ENCODE measurements around the gene TDRD10. TPM values are rescaled to one million over a fixed set of nuclear protein-coding genes. Genes with fewer than 3 reads are reported as not detected.
A peak's percentile ranks its signal among the peaks of the same experiment; 100 is the strongest.

The TDRD10 gene
- total and polyA plus RNA-seq, 10 donors, result 2.4 to 14.0 (median 9.0) TPM

- WGBS, 5 donors, result 13 to 31% (median 23%) methylated on average over 4 of the region's 4 CpGs
- intact Hi-C loops (cut with DNase I; ENCODE audit: low total_unique reads), result no loop called here
- Histone ChIP-seq H3K4me3 (no peak overlapping the region), H3K27ac (peak overlapping the region in 7 of 8 donors; percentile 38 to 84 (median 67)), H3K36me3 (peaks cover 0 to 78% (median 5%) of the 10 kb centered on the region in 6 donors), H3K4me1 (peaks cover 5 to 61% (median 25%) of the 10 kb centered on the region in 6 donors), H3K9me3 (no peaks in the 10 kb centered on the region), H3K27me3 (replicated peaks in 1 of 7) (no peaks in the 10 kb centered on the region)
- TF ChIP-seq POLR2A (IDR thresholded peaks at IDR 0.05) (no peak), CTCF (IDR thresholded peaks at IDR 0.05 in 8 of 11, conservative IDR thresholded peaks at IDR 0.05 in 3 of 11) (no peak), POLR2AphosphoS5 (IDR thresholded peaks at IDR 0.05) (peak in 1 of 3 donors; percentile 39)
- peak; percentile 70 for DNase-seq
These were observed 38.5 kb upstream of the TDRD10 start for GRCh38 chr1:154463512-154463990.

GRCh38 chr1:154465621-154466195 lies 36.3 kb upstream of the TDRD10 start:
- no peak for TF ChIP-seq CTCF (IDR thresholded peaks at IDR 0.05 in 8 of 11, conservative IDR thresholded peaks at IDR 0.05 in 3 of 11)
- TF ChIP-seq POLR2A (IDR thresholded peaks at IDR 0.05), result no peak
- no peak for TF ChIP-seq POLR2AphosphoS5 (IDR thresholded peaks at IDR 0.05)
- Histone ChIP-seq H3K36me3 (peaks cover 0 to 71% (median 6%) of the 10 kb centered on the region in 6 donors), H3K4me1 (peaks cover 5 to 61% (median 25%) of the 10 kb centered on the region in 6 donors), H3K9me3 (no peaks in the 10 kb centered on the region), H3K27me3 (replicated peaks in 1 of 7) (no peaks in the 10 kb centered on the region), H3K27ac (peak overlapping the region in 5 of 8 donors; percentile 14 to 84 (median 67)), H3K4me3 (no peak overlapping the region)
- intact Hi-C loops (cut with DNase I; ENCODE audit: low total_unique reads), result no loop called here
- WGBS, 5 donors, result 76 to 82% (median 79%) methylated on average over 8 of the region's 8 CpGs
- peak; percentile 64 for DNase-seq

GRCh38 chr1:154466206-154466605 lies 35.8 kb upstream of the TDRD10 start:
- Histone ChIP-seq H3K27ac (peak overlapping the region in 7 of 8 donors; percentile 12 to 84 (median 44)), H3K9me3 (no peaks in the 10 kb centered on the region), H3K27me3 (replicated peaks in 1 of 7) (no peaks in the 10 kb centered on the region), H3K4me1 (peaks cover 5 to 64% (median 25%) of the 10 kb centered on the region in 6 donors), H3K36me3 (peaks cover 0 to 66% (median 6%) of the 10 kb centered on the region in 6 donors), H3K4me3 (no peak overlapping the region)
- intact Hi-C loops (cut with DNase I; ENCODE audit: low total_unique reads), result no loop called here
- peak; percentile 6 for DNase-seq
- 52 to 60% (median 56%) methylated on average over 3 of the region's 3 CpGs for WGBS, 5 donors
- TF ChIP-seq CTCF (IDR thresholded peaks at IDR 0.05 in 8 of 11, conservative IDR thresholded peaks at IDR 0.05 in 3 of 11) (no peak), POLR2AphosphoS5 (IDR thresholded peaks at IDR 0.05) (no peak), POLR2A (IDR thresholded peaks at IDR 0.05) (no peak)

- Histone ChIP-seq H3K9me3 (no peaks in the 10 kb centered on the region), H3K27me3 (replicated peaks in 1 of 7) (no peaks in the 10 kb centered on the region), H3K4me1 (peaks cover 5 to 61% (median 25%) of the 10 kb centered on the region in 6 donors), H3K36me3 (peaks cover 0 to 59% (median 6%) of the 10 kb centered on the region in 6 donors), H3K27ac (peak overlapping the region in 6 of 8 donors; percentile 12 to 84 (median 56)), H3K4me3 (no peak overlapping the region)
- TF ChIP-seq CTCF (IDR thresholded peaks at IDR 0.05 in 8 of 11, conservative IDR thresholded peaks at IDR 0.05 in 3 of 11) (peak in 1 of 11 experiments; percentile 18), POLR2A (IDR thresholded peaks at IDR 0.05) (no peak)
- intact Hi-C loops (cut with DNase I; ENCODE audit: low total_unique reads), result no loop called here
- WGBS, 5 donors, result 22 to 38% (median 29%) methylated on average over 8 of the region's 8 CpGs
- DNase-seq, result peak; percentile 29
These were observed 35.0 kb upstream of the TDRD10 start for GRCh38 chr1:154466921-154467417.

All from spleen (tissue), 11 donors.